Measurements from ENCODE around the gene SV2C. TPM values are rescaled to one million over a fixed set of nuclear protein-coding genes. Genes with fewer than 3 reads are reported as not detected.
A peak's percentile ranks its signal among the peaks of the same experiment; 100 is the strongest.

Gene SV2C
- total and polyA plus RNA-seq, 2 of the 13 experiments (the other 11 are each of a cell fraction or from before 2014, with no cell fraction given) = not detected

DNA sequence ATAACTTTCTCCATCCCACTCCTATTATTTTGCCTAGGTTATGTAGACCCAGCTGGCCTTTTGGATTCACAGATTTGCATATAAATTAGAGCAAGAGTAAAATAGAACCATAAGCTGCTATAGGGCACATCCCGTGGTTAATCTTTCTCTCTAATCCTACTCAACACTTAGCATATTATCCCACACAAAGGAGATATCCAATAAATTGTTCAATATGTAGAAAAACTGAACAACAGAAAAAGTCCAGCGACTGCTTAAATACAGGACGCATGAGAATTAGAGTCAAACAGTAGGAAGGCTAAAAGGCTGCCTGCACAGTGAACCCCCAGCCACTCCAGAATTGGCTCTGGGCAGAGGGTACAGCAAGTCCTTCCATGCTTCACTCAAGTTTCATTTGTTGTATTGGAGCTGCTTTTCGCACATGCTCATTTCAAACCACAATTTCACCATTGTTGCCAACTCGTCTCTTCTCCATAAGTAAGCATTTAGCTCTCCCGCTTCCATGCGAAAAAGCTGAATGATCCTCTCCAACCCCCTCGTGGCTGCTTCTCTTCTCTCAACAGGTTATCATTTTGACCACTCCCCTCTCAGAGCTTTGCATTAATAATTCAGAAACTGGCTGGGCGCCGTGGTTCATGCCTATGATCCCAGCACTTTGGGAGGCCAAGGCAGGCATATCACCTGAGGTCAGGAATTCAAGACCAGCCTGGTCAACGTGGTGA lies 305.8 kb downstream of the SV2C start:
- Histone ChIP-seq H3K4me2 (ENCODE audit: low read depth, low read length) (peak overlapping the region; percentile 78), H3K27me3 (ENCODE audit: control insufficient read depth in 1 of 2, insufficient read depth in 2 of 2, low read length in 2 of 2) (no peaks in the 10 kb centered on the region), H3K4me3 (replicated peaks in 1 of 3; ENCODE audit: insufficient read depth in 1 of 3, low read depth in 2 of 3, low read length in 3 of 3) (peak overlapping the region; percentile 31 to 49 (median 34); a peak in 5 of 6 replicates), H3K36me3 (replicated peaks in 1 of 2; ENCODE audit: control insufficient read depth in 1 of 2, insufficient read depth in 2 of 2, low read length in 2 of 2) (no peaks in the 10 kb centered on the region; a peak in 1 of 5 replicates), H3K9me3 (ENCODE audit: low read length) (no peaks in the 10 kb centered on the region), H3K27ac (ENCODE audit: extremely low read length, insufficient read depth, low read length) (peak overlapping the region; percentile 52), H2AFZ (ENCODE audit: low read length) (peak overlapping the region; percentile 55), H3K9ac (ENCODE audit: insufficient read depth, low read depth, low read length) (no peak overlapping the region; the same call in 1 of the 2 replicates), H4K20me1 (ENCODE audit: insufficient read depth, low read length) (no peaks in the 10 kb centered on the region), H3K79me2 (ENCODE audit: insufficient read depth, low read length) (no peaks in the 10 kb centered on the region), H3K4me1 (ENCODE audit: insufficient read depth, low read length) (peaks cover 84% of the 10 kb centered on the region)
- intact Hi-C loops (cut with micrococcal nuclease; ENCODE audit: unreplicated experiment) (loop anchor here (5.0 kb wide), 1 partner anchor 57 kb away; no protein-coding TSS in a partner anchor), in situ Hi-C loops (cut with HindIII; ENCODE audit: extremely low pct_ligation_motif_present, low pct_unique_long_range_greater_than_20kb) (no loop called here)
- DNase-seq (ENCODE audit: low spot score) (no peak), ATAC-seq (peak; percentile 17), FAIRE-seq (no peak)
- ChIA-PET POLR2A (interaction anchor here (0.9 to 1.2 kb wide), 4 partner anchors 10 to 14 kb away, joined by 3 to 6 read pairs (median 4); partner anchors contain the start of gene IQGAP2), CTCF (ENCODE audit: low intra/inter-chr PET ratio, low total read pairs) (no interaction called here)
- no TSS peak for BruUV-seq (replicated peaks)
- WGBS (ENCODE audit: low lambda C conversion rate) = 40% methylated on average over 11 of the region's 11 CpGs
- TF ChIP-seq, protein P1, sequence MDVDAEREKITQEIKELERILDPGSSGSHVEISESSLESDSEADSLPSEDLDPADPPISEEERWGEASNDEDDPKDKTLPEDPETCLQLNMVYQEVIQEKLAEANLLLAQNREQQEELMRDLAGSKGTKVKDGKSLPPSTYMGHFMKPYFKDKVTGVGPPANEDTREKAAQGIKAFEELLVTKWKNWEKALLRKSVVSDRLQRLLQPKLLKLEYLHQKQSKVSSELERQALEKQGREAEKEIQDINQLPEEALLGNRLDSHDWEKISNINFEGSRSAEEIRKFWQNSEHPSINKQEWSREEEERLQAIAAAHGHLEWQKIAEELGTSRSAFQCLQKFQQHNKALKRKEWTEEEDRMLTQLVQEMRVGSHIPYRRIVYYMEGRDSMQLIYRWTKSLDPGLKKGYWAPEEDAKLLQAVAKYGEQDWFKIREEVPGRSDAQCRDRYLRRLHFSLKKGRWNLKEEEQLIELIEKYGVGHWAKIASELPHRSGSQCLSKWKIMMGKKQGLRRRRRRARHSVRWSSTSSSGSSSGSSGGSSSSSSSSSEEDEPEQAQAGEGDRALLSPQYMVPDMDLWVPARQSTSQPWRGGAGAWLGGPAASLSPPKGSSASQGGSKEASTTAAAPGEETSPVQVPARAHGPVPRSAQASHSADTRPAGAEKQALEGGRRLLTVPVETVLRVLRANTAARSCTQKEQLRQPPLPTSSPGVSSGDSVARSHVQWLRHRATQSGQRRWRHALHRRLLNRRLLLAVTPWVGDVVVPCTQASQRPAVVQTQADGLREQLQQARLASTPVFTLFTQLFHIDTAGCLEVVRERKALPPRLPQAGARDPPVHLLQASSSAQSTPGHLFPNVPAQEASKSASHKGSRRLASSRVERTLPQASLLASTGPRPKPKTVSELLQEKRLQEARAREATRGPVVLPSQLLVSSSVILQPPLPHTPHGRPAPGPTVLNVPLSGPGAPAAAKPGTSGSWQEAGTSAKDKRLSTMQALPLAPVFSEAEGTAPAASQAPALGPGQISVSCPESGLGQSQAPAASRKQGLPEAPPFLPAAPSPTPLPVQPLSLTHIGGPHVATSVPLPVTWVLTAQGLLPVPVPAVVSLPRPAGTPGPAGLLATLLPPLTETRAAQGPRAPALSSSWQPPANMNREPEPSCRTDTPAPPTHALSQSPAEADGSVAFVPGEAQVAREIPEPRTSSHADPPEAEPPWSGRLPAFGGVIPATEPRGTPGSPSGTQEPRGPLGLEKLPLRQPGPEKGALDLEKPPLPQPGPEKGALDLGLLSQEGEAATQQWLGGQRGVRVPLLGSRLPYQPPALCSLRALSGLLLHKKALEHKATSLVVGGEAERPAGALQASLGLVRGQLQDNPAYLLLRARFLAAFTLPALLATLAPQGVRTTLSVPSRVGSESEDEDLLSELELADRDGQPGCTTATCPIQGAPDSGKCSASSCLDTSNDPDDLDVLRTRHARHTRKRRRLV (CRISPR knock-in tag; IDR thresholded peaks at IDR 0.05) = 0 out of 2 replicates have a peak, but pooled peaks have one; percentile 63
- TF ChIP-seq SMARCE1 (IDR thresholded peaks at IDR 0.05; ENCODE audit: borderline replicate concordance) (no peak), CC2D1A (CRISPR knock-in tag; IDR thresholded peaks at IDR 0.05) (no peak), HHEX (CRISPR knock-in tag; IDR thresholded peaks at IDR 0.05) (no peak), ATF7-NPFF (CRISPR knock-in tag; IDR thresholded peaks at IDR 0.05; ENCODE audit: low read depth) (no peak), RFXAP (CRISPR knock-in tag; IDR thresholded peaks at IDR 0.05; ENCODE audit: borderline replicate concordance) (no peak), CCDC6 (CRISPR knock-in tag; IDR thresholded peaks at IDR 0.05) (no peak), SP5 (CRISPR knock-in tag; IDR thresholded peaks at IDR 0.05; ENCODE audit: borderline replicate concordance, low read depth) (no peak), ZBTB20 (CRISPR knock-in tag; IDR thresholded peaks at IDR 0.05; ENCODE audit: borderline replicate concordance, low read depth) (no peak), KDM6A (CRISPR knock-in tag; IDR thresholded peaks at IDR 0.05; ENCODE audit: low read depth) (no peak), RFXANK (CRISPR knock-in tag; IDR thresholded peaks at IDR 0.05) (no peak), ZNF343 (CRISPR knock-in tag; IDR thresholded peaks at IDR 0.05) (0 out of 2 replicates have a peak, but pooled peaks have one; percentile 9), ZFP41 (CRISPR knock-in tag; IDR thresholded peaks at IDR 0.05; ENCODE audit: borderline replicate concordance) (no peak)
- TF ChIP-seq, protein P2, sequence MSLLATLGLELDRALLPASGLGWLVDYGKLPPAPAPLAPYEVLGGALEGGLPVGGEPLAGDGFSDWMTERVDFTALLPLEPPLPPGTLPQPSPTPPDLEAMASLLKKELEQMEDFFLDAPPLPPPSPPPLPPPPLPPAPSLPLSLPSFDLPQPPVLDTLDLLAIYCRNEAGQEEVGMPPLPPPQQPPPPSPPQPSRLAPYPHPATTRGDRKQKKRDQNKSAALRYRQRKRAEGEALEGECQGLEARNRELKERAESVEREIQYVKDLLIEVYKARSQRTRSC (CRISPR knock-in tag; IDR thresholded peaks at IDR 0.05; ENCODE audit: low read depth) = no peak
- TF ChIP-seq, protein P3, sequence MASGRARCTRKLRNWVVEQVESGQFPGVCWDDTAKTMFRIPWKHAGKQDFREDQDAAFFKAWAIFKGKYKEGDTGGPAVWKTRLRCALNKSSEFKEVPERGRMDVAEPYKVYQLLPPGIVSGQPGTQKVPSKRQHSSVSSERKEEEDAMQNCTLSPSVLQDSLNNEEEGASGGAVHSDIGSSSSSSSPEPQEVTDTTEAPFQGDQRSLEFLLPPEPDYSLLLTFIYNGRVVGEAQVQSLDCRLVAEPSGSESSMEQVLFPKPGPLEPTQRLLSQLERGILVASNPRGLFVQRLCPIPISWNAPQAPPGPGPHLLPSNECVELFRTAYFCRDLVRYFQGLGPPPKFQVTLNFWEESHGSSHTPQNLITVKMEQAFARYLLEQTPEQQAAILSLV (CRISPR knock-in tag; IDR thresholded peaks at IDR 0.05; ENCODE audit: borderline replicate concordance) = no peak
- TF ChIP-seq, protein P4, sequence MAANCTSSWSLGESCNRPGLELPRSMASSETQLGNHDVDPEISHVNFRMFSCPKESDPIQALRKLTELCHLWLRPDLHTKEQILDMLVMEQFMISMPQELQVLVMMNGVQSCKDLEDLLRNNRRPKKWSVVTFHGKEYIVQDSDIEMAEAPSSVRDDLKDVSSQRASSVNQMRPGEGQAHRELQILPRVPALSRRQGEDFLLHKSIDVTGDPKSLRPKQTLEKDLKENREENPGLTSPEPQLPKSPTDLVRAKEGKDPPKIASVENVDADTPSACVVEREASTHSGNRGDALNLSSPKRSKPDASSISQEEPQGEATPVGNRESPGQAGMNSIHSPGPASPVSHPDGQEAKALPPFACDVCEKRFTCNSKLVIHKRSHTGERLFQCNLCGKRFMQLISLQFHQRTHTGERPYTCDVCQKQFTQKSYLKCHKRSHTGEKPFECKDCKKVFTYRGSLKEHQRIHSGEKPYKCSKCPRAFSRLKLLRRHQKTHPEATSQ (CRISPR knock-in tag; IDR thresholded peaks at IDR 0.05; ENCODE audit: borderline replicate concordance) = no peak
